Measurements from ENCODE around the gene GPR78.

DNA sequence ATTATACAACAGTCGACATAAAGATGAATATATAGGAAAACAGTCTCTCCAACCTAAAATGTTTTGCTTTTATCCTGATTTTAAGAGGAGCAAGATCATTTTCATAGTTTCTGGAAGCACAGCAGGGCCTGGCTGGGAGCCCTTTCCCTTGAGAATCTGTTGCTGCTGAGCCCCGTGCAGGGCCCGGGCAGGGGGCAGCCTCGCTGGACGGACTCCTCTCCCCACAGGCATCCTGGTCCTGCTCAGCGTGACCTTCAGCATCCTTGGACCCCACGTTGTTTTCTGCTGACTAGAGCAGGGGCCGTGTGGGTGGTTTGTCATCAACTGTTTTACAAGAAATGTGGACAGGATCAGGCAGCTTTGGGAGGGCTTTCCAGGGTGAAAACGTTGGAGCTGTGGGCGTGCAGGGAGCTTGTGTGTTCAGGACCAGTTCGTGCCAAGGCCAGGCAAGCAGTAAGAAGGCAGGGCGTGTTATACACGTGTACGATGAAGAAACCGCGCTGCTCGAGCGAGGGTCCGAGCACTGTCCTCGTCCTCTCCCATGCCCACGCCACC lies 37.4 kb downstream of the GPR78 start:
- no peak for TF ChIP-seq POLR2A (IDR thresholded peaks at IDR 0.05)
- no peak for TF ChIP-seq CTCF (IDR thresholded peaks at IDR 0.05)

Data from sigmoid colon (tissue), 3 donors.